Neural progenitor cell (in vitro differentiated cells): ENCODE results near the gene PSME2. TPM values are rescaled to one million over a fixed set of nuclear protein-coding genes. Genes with fewer than 3 reads are reported as not detected.

Source experiments
- DNase-seq: peaks from one replicate; pipeline ENCODE4 v3.0.0-alpha.2; 2016; ENCODE audit warnings: low spot score
- H2AFZ ChIP-seq: fragments of 200-600 bp; sonication (generic); replicated peaks from 2 replicates; pipeline ENCODE4 v1.6.1; 2016; ENCODE audit warnings: antibody characterized with exemption
- H3F3A ChIP-seq: fragments of 200-600 bp; sonication (generic); 2 replicates; pipeline ENCODE4 v1.6.1; 2016; ENCODE audit warnings: antibody characterized with exemption, low read depth
- H3K27ac ChIP-seq: fragments of 200-600 bp; sonication (generic); 2 replicates; pipeline ENCODE4 v1.5.1; 2016; ENCODE audit warnings: mild to moderate bottlenecking
- H3K27me3 ChIP-seq: fragments of 200-600 bp; sonication (generic); 2 replicates; pipeline ENCODE4 v1.6.1; 2016; ENCODE audit warnings: mild to moderate bottlenecking, moderate library complexity
- H3K36me3 ChIP-seq: fragments of 200-600 bp; sonication (generic); 2 replicates; pipeline ENCODE4 v1.5.1; 2016
- H3K4me1 ChIP-seq: fragments of 200-600 bp; sonication (generic); 2 replicates; pipeline ENCODE4 v1.6.1; 2016; ENCODE audit warnings: mixed run types
- H3K4me2 ChIP-seq: fragments of 200-600 bp; sonication (generic); 2 replicates; pipeline ENCODE4 v1.6.1; 2016
- H3K4me3 ChIP-seq: fragments of 200-600 bp; sonication (generic); 2 replicates; pipeline ENCODE4 v1.5.1; 2016
- H3K79me2 ChIP-seq: fragments of 200-600 bp; sonication (generic); 2 replicates; pipeline ENCODE4 v1.6.1; 2016; ENCODE audit warnings: low read depth
- H3K9ac ChIP-seq: fragments of 200-600 bp; sonication (generic); 2 replicates; pipeline ENCODE4 v1.6.1; 2016
- H3K9me3 ChIP-seq: fragments of 200-600 bp; sonication (generic); 2 replicates; pipeline ENCODE4 v1.5.1; 2016; ENCODE audit warnings: low read depth
- H4K20me1 ChIP-seq: fragments of 200-600 bp; sonication (generic); 2 replicates; pipeline ENCODE4 v1.6.1; 2016; ENCODE audit warnings: low read depth
- H3K27ac Mint-ChIP-seq: 3 replicates; pipeline ENCODE4 v1.8.0; 2021; ENCODE audit warnings: mixed read lengths
- H3K27me3 Mint-ChIP-seq: 2 replicates; pipeline ENCODE4 v1.8.0; 2022; ENCODE audit warnings: low read depth, mild to moderate bottlenecking, inconsistent platforms, moderate library complexity, mixed read lengths; ENCODE audit not compliant: insufficient read depth
- H3K36me3 Mint-ChIP-seq: 3 replicates; pipeline ENCODE4 v1.8.0; 2021; ENCODE audit warnings: mixed read lengths
- H3K4me1 Mint-ChIP-seq: 3 replicates; pipeline ENCODE4 v1.8.0; 2021; ENCODE audit warnings: mixed read lengths
- H3K4me3 Mint-ChIP-seq: 3 replicates; pipeline ENCODE4 v1.8.0; 2021; ENCODE audit warnings: mild to moderate bottlenecking, moderate library complexity, mixed read lengths
- H3K9me3 Mint-ChIP-seq: 3 replicates; pipeline ENCODE4 v1.8.0; 2020; ENCODE audit warnings: mixed read lengths
- CTCF ChIP-seq: fragments of 200-600 bp; sonication (generic); IDR thresholded peaks from 2 replicates; pipeline ENCODE4 v1.5.1; 2017; ENCODE audit warnings: antibody characterized with exemption, mild to moderate bottlenecking
- EZH2 ChIP-seq: fragments of 200-600 bp; sonication (generic); IDR thresholded peaks from 2 replicates; pipeline ENCODE4 v1.6.1; 2017; ENCODE audit warnings: antibody characterized with exemption, mild to moderate bottlenecking, moderate library complexity
- EZH2phosphoT487 ChIP-seq: fragments of 200-600 bp; sonication (generic); IDR thresholded peaks from 2 replicates; pipeline ENCODE4 v1.6.1; 2017; ENCODE audit warnings: antibody characterized with exemption
- total RNA-seq: library from RNA; depleted of rRNA; stranded (reverse); fragments of >200 nt; gene quantifications from 2 replicates; pipeline ENCODE4 v1.2.3, GENCODE V29; 2015; ENCODE audit warnings: low replicate concordance

PSME2 gene
- total RNA-seq, 1 donor from 2014 or later: 43.5 TPM

GRCh38 chr14:24141097-24141880 lies 5.1 kb downstream of the PSME2 start, which contains the start of gene EMC9:
Gene EMC9, minus strand, starts transcription at chr14:24141591. Its CDS starts 287 bp downstream, at chr14:24141304.
- H2AFZ ChIP-seq: peak within 1 kb of the TSS; percentile 60
- peak within 1 kb of the TSS; percentile 47 for H3K9ac ChIP-seq
- DNase-seq: peak; percentile 100
- peak within 1 kb of the TSS; percentile 76 for H3K27ac Mint-ChIP-seq
- no peaks in the 10 kb centered on the region for H3K36me3 ChIP-seq
- peaks cover 58% of the 10 kb centered on the region for H3F3A ChIP-seq
- H3K27me3 Mint-ChIP-seq: peaks cover 8% of the 10 kb centered on the region
- H3K4me3 Mint-ChIP-seq: peak within 1 kb of the TSS; percentile 99
- H3K27ac ChIP-seq: peak within 1 kb of the TSS; percentile 89
- no peaks in the 10 kb centered on the region for H3K9me3 Mint-ChIP-seq
- peaks cover 17% of the 10 kb centered on the region for H3K4me1 ChIP-seq
- H3K4me2 ChIP-seq: peak within 1 kb of the TSS; percentile 90
- H3K27me3 ChIP-seq: peaks cover 8% of the 10 kb centered on the region
- H3K4me1 Mint-ChIP-seq: peaks cover 39% of the 10 kb centered on the region
- no peaks in the 10 kb centered on the region for H3K9me3 ChIP-seq
- H3K4me3 ChIP-seq: peak within 1 kb of the TSS; percentile 96
- H3K36me3 Mint-ChIP-seq: peaks cover 31% of the 10 kb centered on the region
- H3K79me2 ChIP-seq: peaks cover 30% of the 10 kb centered on the region
- TF ChIP-seq EZH2 (no peak), CTCF (peak; percentile 46), EZH2phosphoT487 (no peak)
- peaks cover 23% of the 10 kb centered on the region for H4K20me1 ChIP-seq

GRCh38 chr14:24139272-24139934 lies 7.0 kb downstream of the PSME2 start:
- Mint-ChIP-seq H3K9me3 (no peaks in the 10 kb centered on the region), H3K36me3 (peaks cover 29% of the 10 kb centered on the region), H3K27me3 (peaks cover 8% of the 10 kb centered on the region), H3K27ac (no peak overlapping the region), H3K4me1 (peaks cover 35% of the 10 kb centered on the region), H3K4me3 (peak overlapping the region; percentile 99)
- Histone ChIP-seq H3K27ac (no peak overlapping the region), H3K36me3 (no peaks in the 10 kb centered on the region), H3K27me3 (peaks cover 9% of the 10 kb centered on the region), H3K4me2 (peak overlapping the region; percentile 90), H3K9ac (no peak overlapping the region), H2AFZ (no peak overlapping the region), H4K20me1 (peaks cover 23% of the 10 kb centered on the region), H3F3A (peaks cover 69% of the 10 kb centered on the region), H3K4me1 (peaks cover 13% of the 10 kb centered on the region), H3K4me3 (peak overlapping the region; percentile 96), H3K79me2 (peaks cover 20% of the 10 kb centered on the region), H3K9me3 (no peaks in the 10 kb centered on the region)
- no peak for DNase-seq
- TF ChIP-seq CTCF (no peak), EZH2 (no peak), EZH2phosphoT487 (no peak)

GRCh38 chr14:24138396-24139271 lies 7.8 kb downstream of the PSME2 start:
- Mint-ChIP-seq H3K4me3 (peak overlapping the region; percentile 99), H3K27me3 (peaks cover 8% of the 10 kb centered on the region), H3K4me1 (peaks cover 35% of the 10 kb centered on the region), H3K9me3 (no peaks in the 10 kb centered on the region), H3K36me3 (peaks cover 27% of the 10 kb centered on the region), H3K27ac (no peak overlapping the region)
- peaks cover 9% of the 10 kb centered on the region for H3K27me3 ChIP-seq
- no peak for TF ChIP-seq EZH2
- H3K36me3 ChIP-seq: no peaks in the 10 kb centered on the region
- peaks cover 13% of the 10 kb centered on the region for H3K4me1 ChIP-seq
- no peak overlapping the region for H3K4me2 ChIP-seq
- no peak overlapping the region for H2AFZ ChIP-seq
- peaks cover 23% of the 10 kb centered on the region for H4K20me1 ChIP-seq
- H3K79me2 ChIP-seq: peaks cover 20% of the 10 kb centered on the region
- no peak overlapping the region for H3K27ac ChIP-seq
- H3K4me3 ChIP-seq: no peak overlapping the region
- H3K9me3 ChIP-seq: no peaks in the 10 kb centered on the region
- peaks cover 71% of the 10 kb centered on the region for H3F3A ChIP-seq
- no peak overlapping the region for H3K9ac ChIP-seq
- no peak for DNase-seq
